T-helper 2 cell treated with Interferon-gamma antibody and Interleukin-4, amounts not matched to agents 5 μg/mL and 100 μg/mL, for 36 hours (primary cell): ENCODE measurements around the gene NADSYN1.
"Not testable (repeated sequence)": the region's sequence is repeated elsewhere in the genome, so short reads cannot be mapped to it uniquely, and the experiment has no call there.

Experiments used
- DNase-seq: peaks from one replicate; pipeline ENCODE4 v3.0.0; 2021; ENCODE audit warnings: low spot score
- H3K27ac Mint-ChIP-seq: one replicate; pipeline ENCODE4 v1.8.0; 2021; ENCODE audit warnings: mild to moderate bottlenecking, mixed read lengths
- H3K27me3 Mint-ChIP-seq: one replicate; pipeline ENCODE4 v1.8.0; 2021; ENCODE audit warnings: low read depth, mixed read lengths
- H3K36me3 Mint-ChIP-seq: one replicate; pipeline ENCODE4 v1.8.0; 2021; ENCODE audit warnings: low read depth, mixed read lengths
- H3K4me1 Mint-ChIP-seq: one replicate; pipeline ENCODE4 v1.8.0; 2021; ENCODE audit warnings: low read depth, mixed read lengths
- H3K4me3 Mint-ChIP-seq: one replicate; pipeline ENCODE4 v1.8.0; 2022; ENCODE audit warnings: mild to moderate bottlenecking, moderate library complexity, mixed read lengths
- H3K9me3 Mint-ChIP-seq: one replicate; pipeline ENCODE4 v1.8.0; 2021; ENCODE audit warnings: mixed read lengths

The NADSYN1 gene

DNA sequence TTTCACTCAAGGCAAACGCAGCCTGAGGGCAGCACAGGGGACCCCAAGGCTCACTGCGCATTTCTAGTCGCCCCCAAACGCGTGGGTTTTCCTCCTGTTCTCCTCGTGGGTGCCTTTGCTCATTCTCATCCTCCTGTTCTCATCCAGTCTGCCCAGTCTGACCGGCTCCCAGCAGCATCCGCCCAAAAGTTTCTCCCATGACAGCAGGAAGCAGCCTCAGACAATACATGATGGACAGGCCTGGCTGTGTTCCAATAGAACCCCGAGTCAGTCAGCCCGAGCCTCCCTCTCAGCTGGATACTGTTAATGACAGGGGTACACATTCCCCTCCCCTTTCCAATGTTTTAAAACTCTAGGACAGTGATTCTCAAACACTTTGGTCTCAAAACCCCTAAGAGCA, 51.5 kb downstream of the NADSYN1 start:
- peaks cover 34% of the 10 kb centered on the region for H3K36me3 Mint-ChIP-seq
- H3K4me1 Mint-ChIP-seq: no peaks in the 10 kb centered on the region
- H3K4me3 Mint-ChIP-seq: no peak overlapping the region

DNA sequence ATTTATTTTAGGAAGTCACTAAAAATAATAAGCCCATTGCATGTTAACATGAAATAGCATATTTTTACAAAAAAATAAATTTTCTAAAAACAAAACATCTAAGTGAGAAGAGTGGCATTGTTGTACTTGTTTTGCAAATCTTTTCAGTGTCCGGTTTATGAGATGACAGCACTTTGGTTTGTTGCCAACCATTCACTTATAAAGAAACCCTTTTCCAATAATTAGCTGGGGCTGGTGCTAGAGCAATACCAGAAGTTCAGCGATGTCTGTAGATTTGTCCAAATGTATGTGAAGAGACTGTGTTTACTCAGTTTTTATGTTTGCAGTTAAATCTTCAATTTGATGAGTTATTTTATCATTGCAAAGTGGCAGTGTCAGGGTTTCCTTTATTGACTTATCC, 52.0 kb downstream of the NADSYN1 start:
- H3K9me3 Mint-ChIP-seq: peaks cover 12% of the 10 kb centered on the region
- peaks cover 31% of the 10 kb centered on the region for H3K36me3 Mint-ChIP-seq
- H3K4me1 Mint-ChIP-seq: no peaks in the 10 kb centered on the region
- DNase-seq: no peak
- no peaks in the 10 kb centered on the region for H3K27me3 Mint-ChIP-seq
- no peak overlapping the region for H3K27ac Mint-ChIP-seq
- no peak overlapping the region for H3K4me3 Mint-ChIP-seq

More for the DNA sequence above, 51.5 kb downstream of the NADSYN1 start:
- Mint-ChIP-seq H3K27ac (no peak overlapping the region), H3K9me3 (peaks cover 8% of the 10 kb centered on the region), H3K27me3 (no peaks in the 10 kb centered on the region)
- no peak for DNase-seq

DNA sequence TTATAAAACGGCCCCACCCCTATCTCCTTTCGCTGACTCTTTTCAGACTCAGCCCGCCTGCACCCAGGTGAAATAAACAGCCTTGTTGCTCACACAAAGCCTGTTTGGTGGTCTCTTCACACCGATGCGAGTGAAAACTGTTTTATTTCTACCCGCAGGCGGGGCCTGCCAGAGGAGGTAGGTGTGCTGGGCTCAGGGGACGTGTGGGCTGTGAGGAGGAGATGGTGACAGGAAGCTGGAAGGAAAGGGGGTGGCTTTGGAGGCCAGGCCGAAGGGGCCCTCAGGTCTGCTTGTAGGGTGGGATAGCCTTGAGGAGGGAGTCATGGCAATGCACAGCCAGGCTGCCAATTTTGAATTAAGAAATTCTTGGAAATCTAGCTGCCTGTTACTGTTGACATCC, 52.8 kb downstream of the NADSYN1 start:
- H3K27me3 Mint-ChIP-seq: no peaks in the 10 kb centered on the region
- H3K36me3 Mint-ChIP-seq: peaks cover 23% of the 10 kb centered on the region
- no peak overlapping the region for H3K4me3 Mint-ChIP-seq
- H3K9me3 Mint-ChIP-seq: peaks cover 12% of the 10 kb centered on the region
- no peak for DNase-seq
- H3K27ac Mint-ChIP-seq: no peak overlapping the region
- H3K4me1 Mint-ChIP-seq: no peaks in the 10 kb centered on the region

DNA sequence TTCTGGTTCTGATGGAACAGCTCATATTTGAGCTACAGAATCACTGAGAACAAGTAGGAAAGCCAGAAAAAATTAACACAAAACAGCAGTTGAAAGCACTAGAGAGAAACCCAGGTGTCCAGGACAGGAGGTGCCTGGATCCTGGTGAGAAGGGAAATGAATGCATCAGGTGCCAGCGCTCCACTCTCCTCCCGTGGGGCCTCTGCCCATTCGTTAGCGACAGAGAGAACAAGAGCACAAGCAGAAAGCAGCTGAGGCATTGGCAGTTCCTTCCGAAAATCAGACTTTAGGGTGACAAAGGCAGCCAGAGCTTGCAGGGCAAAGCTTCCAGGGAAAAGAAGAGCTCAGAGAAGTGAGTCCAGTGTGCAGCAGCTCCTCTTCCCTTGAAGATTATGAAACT, 54.1 kb downstream of the NADSYN1 start:
- no peak overlapping the region for H3K4me3 Mint-ChIP-seq
- H3K9me3 Mint-ChIP-seq: peaks cover 12% of the 10 kb centered on the region
- no peaks in the 10 kb centered on the region for H3K4me1 Mint-ChIP-seq
- H3K27me3 Mint-ChIP-seq: no peaks in the 10 kb centered on the region
- DNase-seq: no peak
- H3K27ac Mint-ChIP-seq: no peak overlapping the region
- peaks cover 22% of the 10 kb centered on the region for H3K36me3 Mint-ChIP-seq

DNA sequence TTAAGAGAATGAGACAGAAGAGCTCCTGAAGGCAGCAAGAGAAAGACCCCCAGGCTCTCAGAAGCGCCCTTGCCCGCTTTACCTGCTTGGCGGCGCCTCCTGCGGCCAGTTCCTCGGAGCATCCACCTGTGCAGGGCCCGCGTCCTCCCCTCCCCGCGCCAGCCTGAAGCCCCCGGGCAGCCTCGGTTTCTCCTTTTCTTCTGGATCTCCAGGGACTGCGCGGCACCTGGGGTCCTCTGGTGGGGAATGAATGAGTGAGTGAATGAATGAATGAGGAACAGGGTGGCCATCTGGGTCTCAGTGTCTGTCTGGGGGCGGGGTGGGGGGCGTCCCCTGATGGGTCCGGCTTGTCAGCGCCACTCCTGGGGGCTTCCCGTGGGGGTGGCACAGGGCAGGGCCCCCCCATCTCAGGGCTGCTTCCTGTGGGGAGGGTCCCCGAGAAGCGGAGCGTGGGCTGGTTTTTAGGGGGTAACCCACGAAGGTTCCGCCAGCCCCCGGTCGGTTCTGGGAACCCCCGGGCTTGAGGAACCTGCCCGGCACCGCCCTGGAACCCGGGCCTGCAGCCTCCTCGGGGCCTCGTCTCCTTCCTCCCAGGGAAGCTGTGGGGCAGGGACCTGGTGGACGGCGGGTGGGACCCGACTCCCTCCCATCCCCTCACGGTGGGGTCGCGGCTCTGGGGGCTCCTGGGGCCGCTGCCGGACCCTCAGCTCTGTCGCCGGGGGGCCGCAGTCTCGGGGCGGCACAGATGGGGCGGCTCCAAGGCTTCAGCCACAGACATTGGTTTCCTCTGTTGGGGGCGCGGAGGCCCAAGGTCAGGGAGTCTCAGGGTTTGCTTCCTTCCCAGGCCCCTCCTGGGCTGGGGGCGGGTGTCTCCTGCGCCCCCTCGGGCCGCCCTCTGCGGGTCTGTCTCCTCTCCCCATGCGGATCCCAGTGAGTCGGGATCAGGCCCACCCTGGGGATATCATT, 65.8 kb downstream of the NADSYN1 start:
- Mint-ChIP-seq H3K4me3 (no peak overlapping the region), H3K27ac (no peak overlapping the region), H3K9me3 (peaks cover 5% of the 10 kb centered on the region), H3K36me3 (no peaks in the 10 kb centered on the region), H3K27me3 (no peaks in the 10 kb centered on the region), H3K4me1 (no peaks in the 10 kb centered on the region)
- DNase-seq: no peak

DNA sequence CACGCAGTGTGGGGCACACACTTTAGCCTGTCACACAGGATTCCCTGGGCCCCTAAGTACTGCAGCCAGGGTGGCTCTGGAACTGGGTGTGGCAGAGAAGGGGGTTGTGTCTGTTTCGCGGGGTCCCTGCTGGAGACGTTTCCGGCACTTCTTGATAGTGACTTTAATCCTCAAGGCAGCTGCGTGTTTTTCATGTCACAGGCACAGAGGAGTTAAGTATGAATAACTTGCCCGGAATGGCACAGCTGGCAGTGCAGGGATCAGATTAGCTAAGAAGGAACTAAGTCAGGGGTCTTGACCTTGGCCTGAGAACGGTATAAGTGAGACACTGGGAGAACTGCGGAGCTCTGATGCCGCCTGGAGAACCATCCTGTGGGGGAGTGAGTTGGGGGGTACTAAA, 66.5 kb downstream of the NADSYN1 start:
- H3K4me1 Mint-ChIP-seq: no peaks in the 10 kb centered on the region
- H3K9me3 Mint-ChIP-seq: peaks cover 5% of the 10 kb centered on the region
- no peak overlapping the region for H3K4me3 Mint-ChIP-seq
- no peaks in the 10 kb centered on the region for H3K36me3 Mint-ChIP-seq
- H3K27ac Mint-ChIP-seq: no peak overlapping the region
- DNase-seq: no peak
- H3K27me3 Mint-ChIP-seq: no peaks in the 10 kb centered on the region

DNA sequence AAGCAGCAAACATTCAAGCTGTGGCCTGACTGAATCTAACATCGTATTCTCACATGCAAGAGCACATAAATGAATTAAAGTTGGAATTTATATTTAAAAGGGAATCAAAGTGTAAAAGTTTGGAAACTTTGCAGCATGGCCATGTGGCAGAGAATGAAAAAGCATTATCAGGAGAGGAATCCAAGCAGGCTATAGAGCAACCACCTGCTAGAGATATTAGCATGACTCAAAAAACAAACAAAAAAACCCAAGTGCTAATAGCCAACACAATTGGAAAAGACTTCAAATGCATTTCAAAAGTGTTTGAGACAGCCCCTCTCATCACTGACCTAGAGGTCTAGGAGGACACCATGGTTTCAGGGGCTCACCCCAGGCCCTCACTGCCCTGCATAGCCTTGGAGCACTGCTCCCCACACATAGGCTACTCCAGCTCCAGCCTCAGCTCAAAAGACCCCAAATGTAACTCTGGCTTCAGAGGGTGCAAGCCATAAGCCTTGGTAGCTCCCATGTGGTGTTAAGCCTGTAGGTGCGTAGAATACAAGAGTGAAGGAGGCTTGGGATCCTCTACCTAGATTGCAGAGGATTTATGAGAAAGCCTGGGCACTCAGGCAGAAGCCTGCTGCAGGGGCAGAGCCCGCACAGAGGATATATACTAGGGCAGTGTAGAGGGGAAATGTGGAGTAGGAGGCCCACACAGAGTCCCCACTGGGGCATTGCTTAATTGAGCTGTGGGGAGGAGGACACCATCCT, 72.4 kb downstream of the NADSYN1 start:
- Mint-ChIP-seq H3K36me3 (no peaks in the 10 kb centered on the region), H3K4me1 (no peaks in the 10 kb centered on the region), H3K9me3 (peaks cover 5% of the 10 kb centered on the region), H3K4me3 (no peak overlapping the region), H3K27ac (no peak overlapping the region), H3K27me3 (peaks cover 3% of the 10 kb centered on the region)
- no peak for DNase-seq

DNA sequence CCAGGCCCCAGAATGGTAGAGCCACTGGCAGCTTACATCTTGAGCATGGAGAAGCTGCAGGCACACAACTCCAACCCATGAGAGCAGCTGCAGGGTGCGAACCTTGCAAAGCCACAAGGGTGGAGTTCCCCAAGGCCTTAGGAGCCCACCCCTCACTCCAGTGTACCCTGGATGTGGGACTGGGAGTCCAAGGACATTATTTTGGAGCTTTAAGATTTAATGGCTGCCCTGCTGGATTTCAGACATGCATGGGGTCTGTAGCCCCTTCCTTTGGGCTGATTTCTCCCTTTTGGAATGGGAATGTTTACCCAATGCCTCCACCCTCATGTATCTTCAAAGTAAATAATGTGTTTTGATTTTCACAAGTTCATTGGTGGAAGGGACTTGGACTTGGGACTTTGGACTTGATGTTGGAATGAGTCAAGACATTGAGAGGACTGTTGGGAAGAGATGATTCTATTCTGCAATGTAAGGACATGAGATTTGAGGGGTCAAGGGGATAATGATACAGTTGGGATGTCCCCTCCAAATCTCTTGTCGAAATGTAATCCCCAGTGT, 73.0 kb downstream of the NADSYN1 start:
- no peaks in the 10 kb centered on the region for H3K36me3 Mint-ChIP-seq
- H3K27ac Mint-ChIP-seq: no peak overlapping the region
- H3K4me3 Mint-ChIP-seq: no peak overlapping the region
- peaks cover 3% of the 10 kb centered on the region for H3K27me3 Mint-ChIP-seq
- DNase-seq: no peak
- H3K4me1 Mint-ChIP-seq: no peaks in the 10 kb centered on the region
- peaks cover 5% of the 10 kb centered on the region for H3K9me3 Mint-ChIP-seq

DNA sequence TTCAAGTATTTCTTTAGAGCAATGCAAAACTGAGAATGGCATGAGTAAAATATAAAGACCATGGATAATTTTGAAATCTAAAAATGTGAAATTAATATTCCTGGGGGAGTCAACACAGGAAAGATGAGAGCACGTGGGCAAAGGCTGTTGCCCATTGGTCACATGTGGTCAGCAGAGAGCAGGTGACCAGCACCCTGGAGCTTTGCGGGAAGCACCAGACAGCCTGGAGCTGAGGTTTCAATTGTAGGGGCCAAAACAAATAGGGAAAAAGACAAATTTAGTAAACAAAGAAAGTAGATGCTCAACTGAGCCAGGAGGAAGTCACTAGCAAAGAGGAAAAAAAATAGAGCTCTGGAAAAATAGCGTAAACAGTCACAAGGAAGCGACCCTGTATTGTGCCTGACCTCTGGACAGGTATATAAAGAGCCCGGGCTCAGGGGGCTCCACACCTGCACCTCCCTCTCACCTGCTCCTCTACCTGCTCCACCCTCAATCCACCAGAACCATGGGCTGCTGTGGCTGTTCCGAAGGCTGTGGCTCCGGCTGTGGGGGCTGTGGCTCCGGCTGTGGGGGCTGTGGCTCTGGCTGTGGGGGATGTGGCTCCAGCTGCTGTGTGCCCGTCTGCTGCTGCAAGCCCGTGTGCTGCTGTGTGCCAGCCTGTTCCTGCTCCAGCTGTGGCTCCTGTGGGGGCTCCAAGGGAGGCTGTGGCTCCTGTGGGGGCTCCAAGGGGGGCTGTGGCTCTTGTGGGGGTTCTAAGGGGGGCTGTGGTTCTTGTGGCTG, 74.0 kb downstream of the NADSYN1 start, which contains the start of gene KRTAP5-7:
Gene KRTAP5-7 (plus strand): TSS at position 472 of the 780 bp plus-strand sequence. CDS start 34 bp downstream, at position 506.
- not testable (repeated sequence) for H3K4me3 Mint-ChIP-seq, H3K27me3 Mint-ChIP-seq, H3K4me1 Mint-ChIP-seq, H3K36me3 Mint-ChIP-seq, DNase-seq, H3K27ac Mint-ChIP-seq, H3K9me3 Mint-ChIP-seq

DNA sequence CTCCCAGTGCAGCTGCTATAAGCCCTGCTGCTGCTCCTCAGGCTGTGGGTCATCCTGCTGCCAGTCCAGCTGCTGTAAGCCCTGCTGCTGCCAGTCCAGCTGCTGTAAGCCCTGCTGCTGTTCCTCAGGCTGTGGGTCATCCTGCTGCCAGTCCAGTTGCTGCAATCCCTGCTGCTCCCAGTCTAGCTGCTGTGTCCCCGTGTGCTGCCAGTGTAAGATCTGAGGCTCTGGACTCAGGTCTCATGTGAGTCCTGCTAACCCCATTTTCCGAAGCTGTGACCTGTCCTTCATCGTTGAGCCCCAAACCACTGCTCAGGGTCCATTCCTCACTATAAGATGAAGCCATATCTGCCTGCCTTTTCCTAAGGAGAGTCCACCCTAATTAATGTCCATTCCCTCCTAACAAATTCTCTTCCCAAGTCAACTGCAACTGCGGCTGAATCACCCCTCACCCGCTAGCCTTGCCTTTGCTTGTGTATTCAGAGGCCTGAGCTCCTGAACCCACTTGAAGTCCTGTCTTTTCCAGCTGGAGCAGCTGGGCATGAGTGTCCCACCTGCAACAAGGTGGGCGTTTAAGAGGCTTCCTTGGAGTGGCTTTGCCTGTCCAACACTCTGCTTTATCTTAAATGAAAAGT, 74.7 kb downstream of the NADSYN1 start:
- H3K36me3 Mint-ChIP-seq: no peaks in the 10 kb centered on the region
- no peak overlapping the region for H3K4me3 Mint-ChIP-seq
- peaks cover 3% of the 10 kb centered on the region for H3K27me3 Mint-ChIP-seq
- no peak overlapping the region for H3K27ac Mint-ChIP-seq
- DNase-seq: no peak
- H3K4me1 Mint-ChIP-seq: no peaks in the 10 kb centered on the region
- H3K9me3 Mint-ChIP-seq: no peaks in the 10 kb centered on the region

DNA sequence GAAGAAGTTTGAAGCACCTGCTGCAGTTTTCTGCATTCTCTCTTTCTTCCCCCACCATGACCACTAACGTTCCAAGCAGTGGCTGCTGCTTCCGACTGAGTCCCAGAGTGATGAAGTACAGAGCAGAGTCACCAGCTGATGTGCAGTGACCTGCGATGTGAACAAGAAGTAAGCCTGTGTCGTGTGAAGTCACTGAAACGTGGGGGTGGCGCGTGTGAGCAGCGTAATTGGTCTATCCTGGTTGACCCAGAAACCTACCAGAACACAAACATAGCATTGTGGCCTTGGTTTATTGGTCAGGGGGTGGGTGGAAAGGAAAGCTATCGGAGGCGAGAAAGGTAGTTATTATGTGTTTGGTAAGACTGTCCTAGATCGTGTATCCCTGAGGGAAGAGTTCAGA, 77.6 kb downstream of the NADSYN1 start:
- Mint-ChIP-seq H3K4me1 (no peaks in the 10 kb centered on the region), H3K36me3 (no peaks in the 10 kb centered on the region), H3K27ac (no peak overlapping the region), H3K4me3 (no peak overlapping the region), H3K9me3 (no peaks in the 10 kb centered on the region), H3K27me3 (peaks cover 3% of the 10 kb centered on the region)
- no peak for DNase-seq

DNA sequence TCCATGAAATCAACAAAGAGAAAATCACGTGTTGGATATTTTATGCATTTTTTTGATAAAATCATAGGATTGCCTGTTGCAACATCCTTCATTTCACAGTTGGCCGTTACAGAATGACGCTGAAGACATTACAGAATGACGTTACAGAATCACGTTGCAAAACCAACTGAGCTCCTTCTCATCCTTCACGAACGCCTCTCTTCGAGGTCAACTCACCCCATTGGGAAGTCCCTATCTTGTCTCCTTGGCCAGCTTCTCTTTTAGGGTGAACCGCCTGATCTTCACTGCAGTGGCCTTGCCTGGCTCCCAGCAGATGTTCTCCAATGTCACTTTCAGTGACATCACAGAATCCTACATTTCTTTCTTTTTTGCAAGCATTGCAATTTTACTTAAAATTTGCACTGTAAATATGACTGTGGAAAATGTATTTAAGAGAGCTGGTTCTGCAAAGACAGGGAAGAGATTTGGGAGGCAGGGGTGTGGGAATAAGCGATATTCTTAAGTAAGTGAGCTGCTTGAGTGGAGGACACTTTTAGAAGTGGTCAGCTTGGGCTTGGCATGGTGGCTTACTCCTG, 79.1 kb downstream of the NADSYN1 start:
- Mint-ChIP-seq H3K36me3 (no peaks in the 10 kb centered on the region), H3K4me3 (no peak overlapping the region), H3K27ac (no peak overlapping the region), H3K4me1 (no peaks in the 10 kb centered on the region), H3K27me3 (peaks cover 3% of the 10 kb centered on the region), H3K9me3 (no peaks in the 10 kb centered on the region)
- DNase-seq: no peak
